HepG2 (cell line): ENCODE measurements around the gene TNRC18. TPM values are rescaled to one million over a fixed set of nuclear protein-coding genes. Genes with fewer than 3 reads are reported as not detected.

Source experiments
- ATAC-seq: fragments of 200-7000 bp; cut with Tn5 transposase; 3 replicates; pipeline ENCODE4 v1.9.1; 2020; ENCODE audit warnings: mild to moderate bottlenecking, moderate library complexity
- BruUV-seq: library from RNA; stranded (reverse); fragments of 400-500 nt; replicated peaks from 2 replicates; lab custom pipeline; 2021; lab: Mats Ljungman, UMichigan
- CTCF ChIA-PET: fragments of 300-600 bp; formaldehyde crosslinking; extraction: SDS; loops from one replicate; lab custom pipeline; 2021; ENCODE audit warnings: low total read pairs, inconsistent platforms, low intra/inter-chr PET ratio; lab: Yijun Ruan, JAX
- POLR2A ChIA-PET: fragments of 350-600 bp; sonication (Branson Sonifier 250); formaldehyde crosslinking; loops from one replicate; lab custom pipeline; 2020; ENCODE audit warnings: antibody characterized with exemption, inconsistent platforms; lab: Yijun Ruan, JAX
- DNase-seq: peaks from one replicate; pipeline ENCODE4 v3.0.0-alpha.2; 2015; ENCODE audit warnings: low spot score
- FAIRE-seq: peaks from 3 replicates; lab custom pipeline; 2011; peaks lifted over from hg19 to GRCh38; lab: Jason Lieb, UNC
- H2AFZ ChIP-seq: one replicate; pipeline ENCODE4 v1.6.1; 2011; ENCODE audit warnings: low read length, inconsistent platforms
- H3K27ac ChIP-seq: fragments of 300-600 bp; 3 replicates; pipeline ENCODE4 v1.8.0; 2011; ENCODE audit warnings: mixed run types, mild to moderate bottlenecking, mixed read lengths, low read length, inconsistent platforms; ENCODE audit not compliant: insufficient read depth; ENCODE audit errors: extremely low read length
- H3K27me3 ChIP-seq, 2 experiments: fragments of 200-600 bp in 1 of 2; 2 replicates in 1 of 2; 3 replicates in 1 of 2; pipeline versions ENCODE4 v1.6.0 to v1.8.0; 2011; ENCODE audit warnings: low read length in 2 of 2, mild to moderate bottlenecking in 2 of 2, moderate library complexity in 2 of 2, inconsistent platforms in 1 of 2; ENCODE audit not compliant: insufficient read depth in 2 of 2, control insufficient read depth in 1 of 2
- H3K36me3 ChIP-seq, 2 experiments: fragments of 200-600 bp in 1 of 2; replicated peaks in 1 of 2; 2 replicates in 1 of 2; 3 replicates in 1 of 2; pipeline versions ENCODE4 v1.5.1 to v1.8.0; 2011; ENCODE audit warnings: low read length in 2 of 2, inconsistent platforms in 1 of 2; ENCODE audit not compliant: insufficient read depth in 2 of 2, control insufficient read depth in 1 of 2
- H3K4me1 ChIP-seq: 2 replicates; pipeline ENCODE4 v1.5.1; 2012; ENCODE audit warnings: low read length, inconsistent platforms; ENCODE audit not compliant: insufficient read depth
- H3K4me2 ChIP-seq: 2 replicates; pipeline ENCODE4 v1.6.0; 2011; ENCODE audit warnings: low read depth, low read length, inconsistent platforms
- H3K4me3 ChIP-seq, 3 experiments: fragments of 200-600 bp in 1 of 3; sonication (generic), shearing (Covaris generic) in 1 of 3; replicated peaks in 1 of 3; 2 replicates each; pipeline ENCODE4 v1.5.1; 2011 to 2016; ENCODE audit warnings: low read length in 3 of 3, inconsistent platforms in 2 of 3, low read depth in 2 of 3, mild to moderate bottlenecking in 2 of 3, control low read depth in 1 of 3, mixed read lengths in 1 of 3; ENCODE audit not compliant: insufficient read depth in 1 of 3
- H3K79me2 ChIP-seq: one replicate; pipeline ENCODE4 v1.6.1; 2011; ENCODE audit warnings: low read length, inconsistent platforms; ENCODE audit not compliant: insufficient read depth
- H3K9ac ChIP-seq: 2 replicates; pipeline ENCODE4 v1.6.0; 2011; ENCODE audit warnings: mild to moderate bottlenecking, low read depth, low read length, inconsistent platforms; ENCODE audit not compliant: insufficient read depth
- H3K9me3 ChIP-seq: 2 replicates; pipeline ENCODE4 v1.5.1; 2012; ENCODE audit warnings: mild to moderate bottlenecking, low read length
- H4K20me1 ChIP-seq: 2 replicates; pipeline ENCODE4 v1.6.0; 2011; ENCODE audit warnings: inconsistent platforms, mild to moderate bottlenecking, low read length, moderate library complexity; ENCODE audit not compliant: insufficient read depth
- BCL6 ChIP-seq: IDR thresholded peaks from 2 replicates; pipeline ENCODE4 v1.6.1; 2016; ENCODE audit warnings: missing genetic modification reagents, missing compliant biosample characterization
- ELF3 ChIP-seq: IDR thresholded peaks from 2 replicates; pipeline ENCODE4 v1.6.1; 2016; ENCODE audit warnings: missing genetic modification reagents, missing compliant biosample characterization
- MAFK ChIP-seq, 2 experiments: IDR thresholded peaks in 1 of 2; conservative IDR thresholded peaks in 1 of 2; 2 replicates each; pipeline ENCODE4 v1.6.1; 2011; ENCODE audit warnings: improper control_type of control experiment in 2 of 2, low read length in 2 of 2
- NFE2 ChIP-seq: sonication (generic); formaldehyde crosslinking; IDR thresholded peaks from 2 replicates; pipeline ENCODE4 v1.4.0; 2020; ENCODE audit warnings: missing genetic modification reagents
- NRL ChIP-seq: sonication (generic); formaldehyde crosslinking; IDR thresholded peaks from 2 replicates; pipeline ENCODE4 v1.5.0; 2020; ENCODE audit warnings: missing genetic modification reagents, mild to moderate bottlenecking, moderate library complexity, borderline replicate concordance
- PCBP2 ChIP-seq: fragments of 200-400 bp; formaldehyde crosslinking; optimal IDR thresholded peaks from 2 replicates; pipeline ENCODE3; 2018; ENCODE audit warnings: low read length, low read depth; ENCODE audit not compliant: poor library complexity, severe bottlenecking
- SMC3 ChIP-seq: IDR thresholded peaks from 2 replicates; pipeline ENCODE4 v1.6.1; 2011; ENCODE audit warnings: low read length, improper control_type of control experiment
- TOPORS ChIP-seq: sonication (generic); formaldehyde crosslinking; IDR thresholded peaks from 2 replicates; pipeline ENCODE4 v1.8.0; 2023; ENCODE audit warnings: mild to moderate bottlenecking, missing genetic modification reagents
- ZBTB38 ChIP-seq: sonication (generic); formaldehyde crosslinking; IDR thresholded peaks from 2 replicates; pipeline ENCODE4 v1.5.1; 2020; ENCODE audit warnings: mild to moderate bottlenecking, missing genetic modification reagents
- ZNF292 ChIP-seq: sonication (generic); formaldehyde crosslinking; IDR thresholded peaks from 2 replicates; pipeline ENCODE4 v1.8.1; 2022; ENCODE audit warnings: mild to moderate bottlenecking, low read depth, missing genetic modification reagents, borderline replicate concordance
- ZNF468 ChIP-seq: sonication (generic); formaldehyde crosslinking; IDR thresholded peaks from 2 replicates; pipeline ENCODE4 v1.8.0; 2022; ENCODE audit warnings: mild to moderate bottlenecking, moderate library complexity, missing genetic modification reagents
- ZNF496 ChIP-seq: sonication (generic); formaldehyde crosslinking; IDR thresholded peaks from 2 replicates; pipeline ENCODE4 v1.8.1; 2023; ENCODE audit warnings: mild to moderate bottlenecking, moderate library complexity, missing genetic modification reagents; ENCODE audit not compliant: insufficient replicate concordance
- ZSCAN9 ChIP-seq: IDR thresholded peaks from 2 replicates; pipeline ENCODE4 v1.6.1; 2016; ENCODE audit warnings: borderline replicate concordance
- WGBS: methylation state at CpG from one replicate; pipeline ENCODE4 v1.1.6; 2017; ENCODE audit warnings: low lambda C conversion rate; 5-methylcytosine and 5-hydroxymethylcytosine counted together
- in situ Hi-C: cut with HindIII; loops from 2 replicates; pipeline ENCODE4 v1.10.0; 2017; ENCODE audit warnings: low pct_unique_long_range_greater_than_20kb; ENCODE audit not compliant: extremely low pct_ligation_motif_present
- intact Hi-C: fragments of 100-400 bp; cut with micrococcal nuclease; formaldehyde crosslinking; loops from one replicate; pipeline ENCODE4 v1.10.0; 2022; ENCODE audit not compliant: unreplicated experiment
- polyA plus RNA-seq, 8 experiments: library from polyadenylated mRNA; depleted of rRNA in 3 of 8; stranded (reverse) in 7 of 8; unstranded in 1 of 8; fragments of >200 nt; fragmentation: Illumina TruSeq in 4 of 8; extraction: Trizol in 4 of 8; gene quantifications; 2 replicates each; pipeline versions ENCODE4 v1.2.1 to v1.2.3, GENCODE V29; 2011 to 2016; ENCODE audit warnings: low read depth in 4 of 8, missing spikeins in 1 of 8, mixed read lengths in 1 of 8; ENCODE audit not compliant: insufficient read depth in 1 of 8
- total RNA-seq, 5 experiments: library from RNA; depleted of rRNA; stranded (reverse); fragments of >200 nt; fragmentation: Illumina TruSeq; extraction: Trizol; gene quantifications; 2 replicates each; pipeline ENCODE4 v1.2.3, GENCODE V29; 2016; ENCODE audit warnings: low read depth in 1 of 5
- TF ChIP-seq, protein P1 (sequence below): sonication (generic); formaldehyde crosslinking; IDR thresholded peaks from 2 replicates; pipeline ENCODE4 v1.4.0; 2020; ENCODE audit warnings: missing genetic modification reagents, mild to moderate bottlenecking, borderline replicate concordance
- TF ChIP-seq, protein P2 (sequence below): sonication (generic); formaldehyde crosslinking; IDR thresholded peaks from 2 replicates; pipeline ENCODE4 v1.4.0; 2020; ENCODE audit warnings: missing genetic modification reagents
- TF ChIP-seq, protein P3 (sequence below): sonication (generic); formaldehyde crosslinking; IDR thresholded peaks from 2 replicates; pipeline ENCODE4 v1.5.0; 2020; ENCODE audit warnings: mild to moderate bottlenecking, missing genetic modification reagents, moderate library complexity

Gene TNRC18
- total and polyA plus RNA-seq, 2 of the 13 experiments (the other 11 are each of a cell fraction or from before 2014, with no cell fraction given) = 11.7 to 17.4 TPM

DNA sequence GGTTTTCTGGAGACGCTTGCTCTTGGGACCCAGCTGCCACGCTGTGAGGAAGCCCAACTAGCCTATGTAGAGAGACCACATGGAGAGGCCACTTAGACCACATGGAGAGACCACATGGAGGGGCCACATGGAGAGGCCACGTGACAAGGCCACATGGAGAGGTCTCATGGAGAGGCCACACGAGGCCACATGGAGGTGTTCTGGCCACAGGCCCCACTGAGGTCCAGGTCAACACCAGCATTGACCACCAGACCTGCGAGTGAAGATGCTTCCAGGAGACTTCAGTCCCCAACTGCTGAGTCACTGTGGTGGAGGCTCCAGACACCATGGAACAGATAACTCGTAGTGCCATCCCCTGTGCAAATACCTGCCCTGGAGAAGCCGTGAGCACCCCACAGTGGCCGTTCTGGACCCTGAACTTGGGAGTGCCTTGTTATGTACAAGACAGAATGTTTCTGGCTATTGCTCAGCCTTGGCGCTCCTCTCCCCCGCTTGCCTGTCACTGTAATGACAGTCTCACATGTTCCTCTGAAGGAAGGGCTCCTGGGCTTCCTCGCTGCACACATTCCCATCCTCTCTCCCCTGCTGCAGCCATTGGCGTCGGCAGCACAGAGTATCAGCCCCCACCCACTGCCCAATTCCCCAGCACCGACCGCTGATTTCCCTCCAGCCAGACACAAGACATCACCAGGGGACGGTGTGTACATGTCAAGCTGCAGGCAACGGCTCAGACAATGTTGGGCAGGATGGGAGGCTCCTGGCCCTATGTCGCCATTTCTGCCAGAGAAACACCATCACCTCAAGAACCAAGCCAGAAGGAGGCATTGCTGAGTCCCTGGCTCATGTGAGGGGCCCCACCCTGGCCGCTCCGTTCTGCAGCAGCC is 49.0 kb upstream of the TNRC18 start:
- Histone ChIP-seq H3K4me1 (peaks cover 7% of the 10 kb centered on the region), H3K9ac (no peak overlapping the region), H3K27ac (no peak overlapping the region), H4K20me1 (no peaks in the 10 kb centered on the region), H3K36me3 (no peaks in the 10 kb centered on the region), H2AFZ (no peak overlapping the region), H3K4me2 (no peak overlapping the region), H3K79me2 (no peaks in the 10 kb centered on the region), H3K4me3 (no peak overlapping the region), H3K9me3 (no peaks in the 10 kb centered on the region), H3K27me3 (no peaks in the 10 kb centered on the region)
- POLR2A ChIA-PET = no interaction called here
- CTCF ChIA-PET = no interaction called here
- FAIRE-seq = no peak
- whole genome bisulfite sequencing = 85% methylated on average over 14 of the region's 20 CpGs
- intact Hi-C loops = no loop called here
- BruUV-seq = no TSS peak
- DNase-seq = peak; percentile 49
- ATAC-seq = peak; percentile 69
- in situ Hi-C loops = loop anchor here (25.0 kb wide), 2 partner anchors 235 to 335 kb away; no protein-coding TSS in a partner anchor
- 0 out of 2 replicates have a peak, but pooled peaks have one; percentile 31 for TF ChIP-seq ZBTB38
- TF ChIP-seq ZSCAN9 (CRISPR knock-in tag) = no peak
- TF ChIP-seq TOPORS (CRISPR knock-in tag) = no peak
- peak; percentile 17; the same call in 1 of the 2 replicates for TF ChIP-seq SMC3
- TF ChIP-seq MAFK (conservative IDR thresholded peaks at IDR 0.05 in 1 of 2, IDR thresholded peaks at IDR 0.05 in 1 of 2; ENCODE audit: low read length in 2 of 2) = 0 out of 4 replicates have a peak, but pooled peaks of 1 of the 2 experiments have one; percentile 0
- no peak for TF ChIP-seq NRL (CRISPR knock-in tag)
- no peak for TF ChIP-seq BCL6 (CRISPR knock-in tag)
- TF ChIP-seq ZNF468 (CRISPR knock-in tag) = no peak
- TF ChIP-seq ELF3 (CRISPR knock-in tag) = no peak
- TF ChIP-seq, protein P1, sequence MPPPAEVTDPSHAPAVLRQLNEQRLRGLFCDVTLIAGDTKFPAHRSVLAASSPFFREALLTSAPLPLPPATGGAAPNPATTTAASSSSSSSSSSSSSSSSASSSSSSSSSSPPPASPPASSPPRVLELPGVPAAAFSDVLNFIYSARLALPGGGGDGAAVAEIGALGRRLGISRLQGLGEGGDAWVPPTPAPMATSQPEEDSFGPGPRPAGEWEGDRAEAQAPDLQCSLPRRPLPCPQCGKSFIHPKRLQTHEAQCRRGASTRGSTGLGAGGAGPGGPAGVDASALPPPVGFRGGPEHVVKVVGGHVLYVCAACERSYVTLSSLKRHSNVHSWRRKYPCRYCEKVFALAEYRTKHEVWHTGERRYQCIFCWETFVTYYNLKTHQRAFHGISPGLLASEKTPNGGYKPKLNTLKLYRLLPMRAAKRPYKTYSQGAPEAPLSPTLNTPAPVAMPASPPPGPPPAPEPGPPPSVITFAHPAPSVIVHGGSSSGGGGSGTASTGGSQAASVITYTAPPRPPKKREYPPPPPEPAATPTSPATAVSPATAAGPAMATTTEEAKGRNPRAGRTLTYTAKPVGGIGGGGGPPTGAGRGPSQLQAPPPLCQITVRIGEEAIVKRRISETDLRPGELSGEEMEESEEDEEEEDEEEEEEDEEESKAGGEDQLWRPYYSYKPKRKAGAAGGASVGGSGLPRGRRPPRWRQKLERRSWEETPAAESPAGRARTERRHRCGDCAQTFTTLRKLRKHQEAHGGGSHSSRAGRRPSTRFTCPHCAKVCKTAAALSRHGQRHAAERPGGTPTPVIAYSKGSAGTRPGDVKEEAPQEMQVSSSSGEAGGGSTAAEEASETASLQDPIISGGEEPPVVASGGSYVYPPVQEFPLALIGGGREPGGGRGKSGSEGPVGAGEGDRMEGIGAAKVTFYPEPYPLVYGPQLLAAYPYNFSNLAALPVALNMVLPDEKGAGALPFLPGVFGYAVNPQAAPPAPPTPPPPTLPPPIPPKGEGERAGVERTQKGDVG (CRISPR knock-in tag) = 0 out of 2 replicates have a peak, but pooled peaks have one; percentile 57
- TF ChIP-seq PCBP2 = no peak
- TF ChIP-seq, protein P2, sequence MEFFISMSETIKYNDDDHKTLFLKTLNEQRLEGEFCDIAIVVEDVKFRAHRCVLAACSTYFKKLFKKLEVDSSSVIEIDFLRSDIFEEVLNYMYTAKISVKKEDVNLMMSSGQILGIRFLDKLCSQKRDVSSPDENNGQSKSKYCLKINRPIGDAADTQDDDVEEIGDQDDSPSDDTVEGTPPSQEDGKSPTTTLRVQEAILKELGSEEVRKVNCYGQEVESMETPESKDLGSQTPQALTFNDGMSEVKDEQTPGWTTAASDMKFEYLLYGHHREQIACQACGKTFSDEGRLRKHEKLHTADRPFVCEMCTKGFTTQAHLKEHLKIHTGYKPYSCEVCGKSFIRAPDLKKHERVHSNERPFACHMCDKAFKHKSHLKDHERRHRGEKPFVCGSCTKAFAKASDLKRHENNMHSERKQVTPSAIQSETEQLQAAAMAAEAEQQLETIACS = no peak
- TF ChIP-seq, protein P3, sequence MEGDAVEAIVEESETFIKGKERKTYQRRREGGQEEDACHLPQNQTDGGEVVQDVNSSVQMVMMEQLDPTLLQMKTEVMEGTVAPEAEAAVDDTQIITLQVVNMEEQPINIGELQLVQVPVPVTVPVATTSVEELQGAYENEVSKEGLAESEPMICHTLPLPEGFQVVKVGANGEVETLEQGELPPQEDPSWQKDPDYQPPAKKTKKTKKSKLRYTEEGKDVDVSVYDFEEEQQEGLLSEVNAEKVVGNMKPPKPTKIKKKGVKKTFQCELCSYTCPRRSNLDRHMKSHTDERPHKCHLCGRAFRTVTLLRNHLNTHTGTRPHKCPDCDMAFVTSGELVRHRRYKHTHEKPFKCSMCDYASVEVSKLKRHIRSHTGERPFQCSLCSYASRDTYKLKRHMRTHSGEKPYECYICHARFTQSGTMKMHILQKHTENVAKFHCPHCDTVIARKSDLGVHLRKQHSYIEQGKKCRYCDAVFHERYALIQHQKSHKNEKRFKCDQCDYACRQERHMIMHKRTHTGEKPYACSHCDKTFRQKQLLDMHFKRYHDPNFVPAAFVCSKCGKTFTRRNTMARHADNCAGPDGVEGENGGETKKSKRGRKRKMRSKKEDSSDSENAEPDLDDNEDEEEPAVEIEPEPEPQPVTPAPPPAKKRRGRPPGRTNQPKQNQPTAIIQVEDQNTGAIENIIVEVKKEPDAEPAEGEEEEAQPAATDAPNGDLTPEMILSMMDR (CRISPR knock-in tag) = peak; percentile 60
- TF ChIP-seq ZNF496 = no peak
- TF ChIP-seq NFE2 = peak; percentile 55; the same call in 1 of the 2 replicates
- no peak for TF ChIP-seq ZNF292 (CRISPR knock-in tag)
